Dermis blood vessel endothelial cell (primary cell): ENCODE measurements around the gene SIK2. TPM values are rescaled to one million over a fixed set of nuclear protein-coding genes. Genes with fewer than 3 reads are reported as not detected.

Experiments
- DNase-seq: peaks from one replicate; pipeline ENCODE4 v3.0.0; 2010
- total RNA-seq: library from RNA; depleted of rRNA; stranded (reverse); fragments of >200 nt; gene quantifications from 2 replicates; pipeline ENCODE4 v1.2.3, GENCODE V29; 2014

SIK2 gene
- total RNA-seq, 1 donor from 2014 or later, result 12.8 TPM

DNA sequence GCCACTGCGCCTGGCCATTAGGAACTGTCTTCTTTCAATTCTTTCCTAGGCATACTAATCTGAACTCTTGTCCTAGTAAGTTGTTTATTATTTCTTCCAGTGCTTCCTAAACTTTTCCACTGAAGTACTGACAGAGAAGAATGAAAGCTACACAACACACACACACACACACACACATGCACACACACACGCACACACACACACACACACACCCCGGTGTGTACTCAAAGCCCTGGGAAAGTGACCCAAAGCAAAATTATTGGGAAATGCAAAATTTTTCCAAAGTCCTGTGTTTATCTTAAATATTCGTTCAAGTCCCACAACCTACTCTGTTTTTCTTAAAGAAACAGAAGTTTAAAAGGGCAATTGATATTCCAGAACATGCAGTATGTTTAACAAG, 19.4 kb upstream of the SIK2 start:
- DNase-seq, result no peak

DNA sequence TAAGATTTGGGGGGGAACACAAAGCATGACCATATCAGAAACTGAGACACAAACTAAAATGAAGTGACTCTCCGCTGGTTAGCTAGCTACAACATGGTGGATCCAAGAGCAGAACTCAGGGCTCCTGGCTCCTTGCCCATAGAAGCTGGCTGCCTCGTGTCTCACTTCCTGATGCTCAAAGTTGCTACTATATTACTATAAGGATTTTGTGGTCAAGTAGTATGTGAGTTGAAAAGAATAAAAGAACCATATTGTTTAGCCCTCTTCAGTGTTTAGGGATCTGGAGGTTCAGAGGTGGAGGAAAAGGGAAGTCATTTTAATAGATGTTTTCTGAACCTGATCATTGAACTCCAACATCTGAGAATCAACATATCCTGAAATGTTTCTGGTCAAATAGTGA, 16.9 kb upstream of the SIK2 start:
- DNase-seq, result peak; percentile 81

DNA sequence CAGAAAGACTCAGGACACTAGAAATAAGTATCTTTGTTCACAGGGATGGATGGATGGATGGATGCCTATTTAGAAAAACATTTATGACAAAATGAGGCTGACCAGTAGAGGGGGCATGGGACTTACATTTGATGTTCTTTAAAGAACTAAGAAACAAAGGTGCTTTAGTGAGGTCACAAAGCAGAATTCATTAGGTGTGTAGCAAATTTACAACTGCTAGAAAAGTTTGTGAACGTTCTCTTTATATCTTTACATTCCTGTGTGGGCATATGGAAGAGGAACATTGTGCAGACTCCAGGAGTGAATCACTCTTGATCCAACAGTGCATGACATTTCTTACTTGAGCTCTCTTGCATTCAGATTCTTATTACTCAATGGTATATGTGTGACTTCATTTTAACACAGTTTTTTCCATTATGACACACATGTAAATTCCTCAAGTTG, 15.8 kb upstream of the SIK2 start:
- DNase-seq, result peak; percentile 74

- no peak for DNase-seq
Measured at GRCh38 chr11:111589114-111589513, 13.1 kb upstream of the SIK2 start.

- no peak for DNase-seq
Measured at GRCh38 chr11:111589886-111590499, 12.3 kb upstream of the SIK2 start.

DNA sequence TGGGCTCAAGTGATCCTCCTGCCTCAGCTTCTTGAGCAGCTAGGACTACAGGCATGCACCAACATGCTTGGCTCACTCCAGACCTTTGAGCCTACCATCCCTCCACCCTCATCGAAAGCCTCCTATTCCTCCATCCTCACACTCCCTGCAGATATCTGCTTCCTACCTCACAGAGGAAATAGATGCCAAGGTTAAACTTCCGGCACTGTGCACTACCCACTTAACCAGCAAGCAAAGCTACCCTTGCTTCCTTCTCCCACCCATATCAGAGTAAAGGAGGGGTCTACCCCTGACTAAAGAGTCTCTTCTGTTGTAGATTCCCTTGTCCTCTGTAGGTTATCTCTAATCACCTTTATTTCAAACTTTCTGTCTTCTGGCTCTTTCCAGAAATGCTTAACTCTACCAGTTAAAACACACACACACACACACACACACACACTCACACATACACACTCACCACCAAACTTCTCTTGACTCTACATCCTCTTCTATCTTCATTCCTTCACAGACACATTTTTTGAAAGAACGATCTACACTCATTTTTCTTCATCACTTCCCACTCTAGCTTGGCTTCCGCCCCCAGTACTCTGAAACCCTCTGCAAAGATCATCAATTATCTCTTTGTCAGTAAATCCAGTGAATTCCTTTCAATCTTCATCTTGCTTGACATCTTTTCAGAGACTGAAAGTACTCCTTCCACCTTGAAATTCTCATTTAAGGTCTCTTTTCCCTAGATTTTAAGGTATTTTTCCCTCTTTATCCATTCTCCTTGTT, 10.9 kb upstream of the SIK2 start:
- DNase-seq, result no peak

- no peak for DNase-seq
Measured at GRCh38 chr11:111592491-111592890, 9.8 kb upstream of the SIK2 start.

GRCh38 chr11:111596319-111596718, 5.9 kb upstream of the SIK2 start:
- no peak for DNase-seq

GRCh38 chr11:111598148-111598547, 4.1 kb upstream of the SIK2 start:
- DNase-seq, result no peak

DNA sequence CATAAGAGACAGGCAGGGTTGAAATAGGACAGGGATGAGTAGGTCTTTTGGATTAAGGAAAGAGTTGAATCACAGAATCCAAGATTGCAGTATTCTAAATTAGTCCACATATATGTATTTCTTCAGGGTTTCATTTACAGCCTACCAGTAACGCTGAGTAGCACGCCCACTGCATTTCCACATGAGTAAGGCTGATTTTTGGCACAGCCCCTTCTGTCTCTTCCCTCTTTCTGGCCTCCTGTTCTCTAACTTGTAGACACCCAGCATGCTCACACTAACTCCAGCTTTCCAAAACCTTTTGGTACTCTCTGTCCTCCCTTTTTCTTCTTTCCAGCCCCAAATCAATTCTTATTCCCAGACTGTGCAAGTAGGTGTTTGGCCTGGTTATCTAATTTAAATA, 3.7 kb upstream of the SIK2 start:
- no peak for DNase-seq

GRCh38 chr11:111601636-111601978, 642 bp upstream of the SIK2 start:
- no peak for DNase-seq

- peak; percentile 41 for DNase-seq
Measured at GRCh38 chr11:111602865-111603610, 789 bp downstream of the SIK2 start.

DNA sequence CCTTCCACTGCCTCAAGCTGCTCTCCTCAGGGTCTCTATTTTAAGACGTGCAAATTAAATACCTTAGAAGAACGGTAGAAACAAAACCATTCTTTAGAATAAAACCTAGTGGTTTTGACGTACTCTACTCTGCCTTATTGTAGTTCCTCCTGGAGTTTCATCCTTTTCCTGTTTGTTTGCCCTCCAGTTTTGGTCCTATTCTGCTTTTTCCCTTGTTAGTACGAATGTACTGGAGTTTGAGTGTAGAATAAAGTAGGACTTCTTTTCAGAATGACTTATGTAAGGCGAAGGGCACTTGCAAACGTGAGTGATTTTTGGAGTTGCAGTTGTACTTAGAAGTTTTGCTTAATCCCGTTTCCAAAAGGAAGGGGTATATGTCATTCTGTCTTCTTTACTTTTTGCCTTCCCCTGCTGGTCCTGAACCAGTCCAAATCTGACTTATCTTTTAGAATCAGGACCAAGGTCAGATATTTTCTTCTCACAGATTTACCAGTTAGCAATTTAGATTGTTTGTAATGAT, 1.4 kb downstream of the SIK2 start:
- peak; percentile 12 for DNase-seq

GRCh38 chr11:111604392-111605009, 2.3 kb downstream of the SIK2 start:
- peak; percentile 79 for DNase-seq

DNA sequence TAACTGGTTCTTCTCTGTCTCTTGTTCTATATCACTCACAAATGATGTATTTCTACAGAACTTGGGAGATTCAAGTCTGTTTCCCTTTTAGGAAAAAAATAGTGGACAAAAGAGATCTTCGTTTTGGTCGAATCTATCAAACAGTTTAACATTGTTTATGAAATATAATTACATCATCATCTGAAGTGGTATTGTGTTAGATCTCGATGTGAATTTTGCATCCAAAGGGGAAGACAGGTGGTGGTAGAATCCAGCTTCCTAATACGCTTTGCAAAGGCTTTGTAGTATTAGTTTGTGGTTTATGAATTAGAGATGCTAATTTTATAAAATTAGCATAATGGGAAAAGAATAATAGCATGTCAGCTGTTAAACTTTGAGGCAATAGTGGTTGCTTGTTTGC, 3.4 kb downstream of the SIK2 start:
- no peak for DNase-seq

- DNase-seq, result no peak
Measured at GRCh38 chr11:111606986-111607385, 4.7 kb downstream of the SIK2 start.

- DNase-seq, result no peak
Measured at GRCh38 chr11:111607751-111608150, 5.5 kb downstream of the SIK2 start.

GRCh38 chr11:111612224-111612623, 10.0 kb downstream of the SIK2 start:
- DNase-seq, result peak; percentile 47

DNA sequence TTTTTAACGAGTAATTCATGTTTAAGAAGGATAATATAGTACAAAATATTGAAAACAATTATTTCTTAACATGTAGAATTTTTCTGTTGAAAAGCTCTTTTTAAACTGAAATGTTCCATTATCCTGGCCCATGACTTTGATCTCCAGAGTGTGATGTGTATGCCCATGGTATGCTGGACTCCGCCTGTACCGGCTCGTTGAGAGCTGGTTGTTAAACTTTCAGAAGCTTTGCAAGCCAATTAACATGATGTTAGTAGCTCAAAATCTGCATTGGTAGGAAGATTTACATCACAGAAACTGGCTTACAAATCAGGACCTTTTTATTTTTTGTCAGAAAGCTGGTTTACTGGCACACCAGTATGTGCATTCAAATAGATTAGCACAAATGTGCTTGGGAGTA, 15.0 kb downstream of the SIK2 start:
- DNase-seq, result no peak

GRCh38 chr11:111620518-111620917, 18.3 kb downstream of the SIK2 start:
- DNase-seq, result no peak

GRCh38 chr11:111623527-111624030, 21.3 kb downstream of the SIK2 start:
- DNase-seq, result no peak

DNA sequence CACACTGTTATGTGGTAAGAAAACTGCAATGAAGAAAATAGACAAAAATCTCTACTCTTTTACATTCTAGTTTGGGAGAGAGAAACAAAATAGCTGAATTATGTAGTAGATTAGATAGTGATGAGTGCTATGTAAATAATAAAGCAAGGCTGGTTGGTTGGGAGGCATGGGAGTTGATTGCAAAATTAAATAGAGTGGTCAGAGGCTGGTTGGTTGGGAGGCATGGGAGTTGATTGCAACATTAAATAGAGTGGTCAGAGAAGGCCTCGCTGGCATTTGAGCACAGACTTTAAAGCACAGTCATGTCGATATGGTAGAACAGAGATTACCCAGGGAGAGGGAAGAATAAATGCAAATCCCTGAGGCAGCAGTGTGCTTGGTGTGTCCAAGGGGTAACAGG, 22.4 kb downstream of the SIK2 start:
- DNase-seq, result no peak

DNA sequence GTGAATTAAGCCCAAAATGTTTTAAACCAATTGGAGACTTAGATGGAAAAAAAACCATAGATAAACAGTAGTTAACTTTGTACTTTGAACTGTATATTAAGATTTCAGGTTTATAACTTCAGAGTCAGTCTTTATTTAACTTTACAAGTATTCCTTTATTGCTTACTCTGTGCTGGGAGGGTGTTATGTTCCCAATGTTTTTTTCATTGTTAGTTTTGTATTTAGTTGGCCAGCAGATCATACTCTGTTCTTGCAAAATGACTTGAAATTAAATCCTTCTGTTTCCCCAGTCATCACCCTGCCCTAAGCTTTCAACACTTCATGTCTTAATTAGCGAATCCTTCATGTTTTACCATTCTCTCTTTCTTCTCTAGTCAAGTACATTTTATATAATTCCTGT, 25.3 kb downstream of the SIK2 start:
- no peak for DNase-seq
